Smooth muscle cell (in vitro differentiated cells): ENCODE data around the gene GIMD1. TPM values are rescaled to one million over a fixed set of nuclear protein-coding genes. Genes with fewer than 3 reads are reported as not detected.

Experiments used
- DNase-seq: peaks from one replicate; lab custom pipeline; 2025; ENCODE audit not compliant: unreplicated experiment; lab: John Stamatoyannopoulos, UW
- H2AFZ ChIP-seq: fragments of 200-600 bp; sonication (generic); 2 replicates; pipeline ENCODE4 v1.6.0; 2016; ENCODE audit warnings: antibody characterized with exemption, low read depth, mild to moderate bottlenecking
- H3F3A ChIP-seq: fragments of 200-600 bp; sonication (generic); 2 replicates; pipeline ENCODE4 v1.6.0; 2017; ENCODE audit warnings: antibody characterized with exemption, low read depth
- H3K27ac ChIP-seq: fragments of 200-600 bp; sonication (generic); 2 replicates; pipeline ENCODE4 v1.5.1; 2016; ENCODE audit warnings: low read depth, mild to moderate bottlenecking
- H3K27me3 ChIP-seq: fragments of 200-600 bp; sonication (generic); 2 replicates; pipeline ENCODE4 v1.6.1; 2016; ENCODE audit warnings: low read depth, mild to moderate bottlenecking
- H3K36me3 ChIP-seq: fragments of 200-600 bp; sonication (generic); 2 replicates; pipeline ENCODE4 v1.5.1; 2016; ENCODE audit warnings: low read depth
- H3K4me1 ChIP-seq: fragments of 200-600 bp; sonication (generic); 2 replicates; pipeline ENCODE4 v1.5.1; 2016; ENCODE audit warnings: low read depth
- H3K4me2 ChIP-seq: fragments of 200-600 bp; sonication (generic); 2 replicates; pipeline ENCODE4 v1.6.0; 2016; ENCODE audit warnings: mild to moderate bottlenecking
- H3K4me3 ChIP-seq: fragments of 200-600 bp; sonication (generic); 2 replicates; pipeline ENCODE4 v1.5.1; 2016; ENCODE audit warnings: mild to moderate bottlenecking
- H3K79me2 ChIP-seq: fragments of 200-600 bp; sonication (generic); 2 replicates; pipeline ENCODE4 v1.6.0; 2016; ENCODE audit warnings: low read depth, mild to moderate bottlenecking
- H3K9ac ChIP-seq: fragments of 200-600 bp; sonication (generic); 2 replicates; pipeline ENCODE4 v1.6.0; 2016; ENCODE audit warnings: low read depth
- H3K9me3 ChIP-seq: fragments of 200-600 bp; sonication (generic); replicated peaks from 2 replicates; pipeline ENCODE4 v1.5.1; 2016; ENCODE audit warnings: low read depth
- H4K20me1 ChIP-seq: fragments of 200-600 bp; sonication (generic); 2 replicates; pipeline ENCODE4 v1.6.0; 2016; ENCODE audit warnings: low read depth
- CTCF ChIP-seq: fragments of 200-600 bp; sonication (generic); IDR thresholded peaks from 2 replicates; pipeline ENCODE4 v1.5.1; 2017; ENCODE audit warnings: borderline replicate concordance, mild to moderate bottlenecking, antibody characterized with exemption; ENCODE audit not compliant: insufficient read depth, poor library complexity, severe bottlenecking
- WGBS: methylation state at CpG from one replicate; pipeline ENCODE4 v1.1.7; 2016; ENCODE audit warnings: low lambda C conversion rate; 5-methylcytosine and 5-hydroxymethylcytosine counted together
- polyA plus RNA-seq: library from polyadenylated mRNA; unstranded; fragments of >200 nt; fragmentation: Nextera tagmentation; extraction: Ambion mirVana; gene quantifications from 2 replicates; pipeline ENCODE4 v1.2.1, GENCODE V29; 2016
- total RNA-seq: library from RNA; depleted of rRNA; stranded (reverse); fragments of >200 nt; gene quantifications from 2 replicates; pipeline ENCODE4 v1.2.3, GENCODE V29; 2014

The GIMD1 gene
- total and polyA plus RNA-seq, 2 experiments from 2014 or later: not detected

GRCh38 chr4:106344647-106344970 is 24.0 kb downstream of the GIMD1 start:
- DNase-seq: no peak
- H3K9me3 ChIP-seq: no peaks in the 10 kb centered on the region
- H3K4me3 ChIP-seq: no peak overlapping the region
- H3K4me2 ChIP-seq: no peak overlapping the region
- H3K79me2 ChIP-seq: peaks cover 28% of the 10 kb centered on the region
- no peaks in the 10 kb centered on the region for H3F3A ChIP-seq
- no peaks in the 10 kb centered on the region for H3K36me3 ChIP-seq
- no peaks in the 10 kb centered on the region for H3K27me3 ChIP-seq
- H3K27ac ChIP-seq: peak overlapping the region; percentile 21
- no peak overlapping the region for H2AFZ ChIP-seq
- no peaks in the 10 kb centered on the region for H3K4me1 ChIP-seq
- H3K9ac ChIP-seq: no peak overlapping the region
- H4K20me1 ChIP-seq: peaks cover 17% of the 10 kb centered on the region
- 85% methylated on average over 1 of the region's 1 CpG for WGBS
- no peak for TF ChIP-seq CTCF

GRCh38 chr4:106343865-106344646 is 24.5 kb downstream of the GIMD1 start:
- peak overlapping the region; percentile 21 for H3K27ac ChIP-seq
- H3K27me3 ChIP-seq: no peaks in the 10 kb centered on the region
- no peak overlapping the region for H3K9ac ChIP-seq
- no peak for TF ChIP-seq CTCF
- no peak for DNase-seq
- H4K20me1 ChIP-seq: peaks cover 17% of the 10 kb centered on the region
- no peaks in the 10 kb centered on the region for H3K4me1 ChIP-seq
- WGBS: 96% methylated on average over 2 of the region's 2 CpGs
- no peaks in the 10 kb centered on the region for H3K36me3 ChIP-seq
- no peak overlapping the region for H3K4me2 ChIP-seq
- H2AFZ ChIP-seq: no peak overlapping the region
- H3K9me3 ChIP-seq: no peaks in the 10 kb centered on the region
- no peaks in the 10 kb centered on the region for H3F3A ChIP-seq
- peaks cover 33% of the 10 kb centered on the region for H3K79me2 ChIP-seq
- H3K4me3 ChIP-seq: no peak overlapping the region

GRCh38 chr4:106340774-106341173 is 27.8 kb downstream of the GIMD1 start:
- Histone ChIP-seq H3K9ac (no peak overlapping the region), H3F3A (no peaks in the 10 kb centered on the region), H3K27me3 (no peaks in the 10 kb centered on the region), H3K79me2 (peaks cover 36% of the 10 kb centered on the region), H3K4me2 (no peak overlapping the region), H4K20me1 (peaks cover 17% of the 10 kb centered on the region), H3K4me3 (no peak overlapping the region), H3K27ac (no peak overlapping the region), H3K36me3 (peaks cover 25% of the 10 kb centered on the region), H2AFZ (no peak overlapping the region), H3K4me1 (no peaks in the 10 kb centered on the region), H3K9me3 (no peaks in the 10 kb centered on the region)
- 98% methylated on average over 1 of the region's 1 CpG for WGBS
- TF ChIP-seq CTCF: no peak
- no peak for DNase-seq

DNA sequence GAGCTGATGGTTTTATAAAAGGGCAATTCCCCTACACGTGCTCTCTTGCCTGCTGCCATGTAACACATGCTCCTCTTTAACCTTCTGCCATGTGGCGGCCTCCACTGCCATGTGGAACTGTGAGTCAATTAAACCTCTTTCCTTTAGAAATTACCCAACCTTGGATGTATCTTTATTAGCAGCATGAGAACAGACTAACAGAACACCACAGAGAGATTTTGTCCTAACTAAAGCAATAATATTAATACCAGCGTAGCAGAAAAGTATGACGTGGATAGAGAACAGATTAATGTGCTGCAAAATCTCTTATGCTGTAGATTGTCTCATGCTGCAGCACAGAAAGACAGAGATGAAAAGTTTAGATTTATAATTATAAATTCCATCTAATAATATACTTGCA is 29.1 kb downstream of the GIMD1 start:
- peaks cover 26% of the 10 kb centered on the region for H3K36me3 ChIP-seq
- 100% methylated on average over 4 of the region's 4 CpGs for WGBS

More for the DNA sequence above, 29.1 kb downstream of the GIMD1 start:
- Histone ChIP-seq H3K4me3 (no peak overlapping the region), H3K4me2 (no peak overlapping the region), H3K9me3 (no peaks in the 10 kb centered on the region), H3K79me2 (peaks cover 36% of the 10 kb centered on the region), H2AFZ (no peak overlapping the region), H3K4me1 (no peaks in the 10 kb centered on the region), H3K9ac (no peak overlapping the region), H4K20me1 (peaks cover 10% of the 10 kb centered on the region), H3K27ac (no peak overlapping the region), H3F3A (no peaks in the 10 kb centered on the region), H3K27me3 (no peaks in the 10 kb centered on the region)
- TF ChIP-seq CTCF: no peak
- DNase-seq: no peak
